GM23338 (cell line): ENCODE measurements around the gene CD300H. TPM values are rescaled to one million over a fixed set of nuclear protein-coding genes. Genes with fewer than 3 reads are reported as not detected.

Source experiments
- EZH2 ChIP-seq: fragments of 200-600 bp; sonication (generic); IDR thresholded peaks from one replicate; pipeline ENCODE4 v1.8.0; 2017; ENCODE audit warnings: antibody characterized with exemption, mild to moderate bottlenecking, low read depth; ENCODE audit not compliant: unreplicated experiment
- EZH2phosphoT487 ChIP-seq: fragments of 200-600 bp; sonication (generic); IDR thresholded peaks from one replicate; pipeline ENCODE4 v1.8.1; 2018; ENCODE audit warnings: antibody characterized with exemption; ENCODE audit not compliant: unreplicated experiment
- REST ChIP-seq: IDR thresholded peaks from one replicate; pipeline ENCODE4 v1.6.1; 2018; ENCODE audit warnings: antibody characterized with exemption; ENCODE audit not compliant: unreplicated experiment
- STAT1 ChIP-seq: IDR thresholded peaks from one replicate; pipeline ENCODE4 v1.6.1; 2016; ENCODE audit warnings: antibody characterized with exemption; ENCODE audit not compliant: unreplicated experiment
- ZNF462 ChIP-seq: fragments of 250-450 bp; sonication (Bioruptor Pico); IDR thresholded peaks from 2 replicates; pipeline ENCODE4 v1.5.0; 2020; ENCODE audit warnings: mild to moderate bottlenecking, moderate library complexity
- polyA plus RNA-seq: library from polyadenylated mRNA; unstranded; fragments of >200 nt; fragmentation: Nextera tagmentation; extraction: Ambion mirVana; gene quantifications from 2 replicates; pipeline ENCODE4 v1.2.1, GENCODE V29; 2016
- total RNA-seq: library from RNA; depleted of rRNA; stranded (reverse); fragments of >200 nt; shearing (Covaris generic); gene quantifications from 2 replicates; pipeline ENCODE4 v1.2.3, GENCODE V29; 2014
- TF ChIP-seq, protein P1 (sequence below), 2 experiments: fragments of 200-600 bp in 1 of 2; sonication (generic) in 1 of 2; conservative IDR thresholded peaks; 2 replicates each; pipeline versions ENCODE4 v1.5.1 to v1.6.1; 2016 to 2017; ENCODE audit warnings: antibody characterized with exemption in 2 of 2, low read depth in 2 of 2, mild to moderate bottlenecking in 2 of 2, moderate library complexity in 1 of 2

Gene CD300H
- total and polyA plus RNA-seq, 2 experiments from 2014 or later: not detected

GRCh38 chr17:74536890-74537289 lies 30.4 kb downstream of the CD300H start (continued):
- TF ChIP-seq ZNF462: no peak
- TF ChIP-seq REST: no peak
- TF ChIP-seq, protein P1, sequence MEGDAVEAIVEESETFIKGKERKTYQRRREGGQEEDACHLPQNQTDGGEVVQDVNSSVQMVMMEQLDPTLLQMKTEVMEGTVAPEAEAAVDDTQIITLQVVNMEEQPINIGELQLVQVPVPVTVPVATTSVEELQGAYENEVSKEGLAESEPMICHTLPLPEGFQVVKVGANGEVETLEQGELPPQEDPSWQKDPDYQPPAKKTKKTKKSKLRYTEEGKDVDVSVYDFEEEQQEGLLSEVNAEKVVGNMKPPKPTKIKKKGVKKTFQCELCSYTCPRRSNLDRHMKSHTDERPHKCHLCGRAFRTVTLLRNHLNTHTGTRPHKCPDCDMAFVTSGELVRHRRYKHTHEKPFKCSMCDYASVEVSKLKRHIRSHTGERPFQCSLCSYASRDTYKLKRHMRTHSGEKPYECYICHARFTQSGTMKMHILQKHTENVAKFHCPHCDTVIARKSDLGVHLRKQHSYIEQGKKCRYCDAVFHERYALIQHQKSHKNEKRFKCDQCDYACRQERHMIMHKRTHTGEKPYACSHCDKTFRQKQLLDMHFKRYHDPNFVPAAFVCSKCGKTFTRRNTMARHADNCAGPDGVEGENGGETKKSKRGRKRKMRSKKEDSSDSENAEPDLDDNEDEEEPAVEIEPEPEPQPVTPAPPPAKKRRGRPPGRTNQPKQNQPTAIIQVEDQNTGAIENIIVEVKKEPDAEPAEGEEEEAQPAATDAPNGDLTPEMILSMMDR (conservative IDR thresholded peaks at IDR 0.05; ENCODE audit: low read depth in 2 of 2): no peak
- TF ChIP-seq EZH2phosphoT487: no peak
- TF ChIP-seq STAT1: no peak
- TF ChIP-seq EZH2: no peak
